ENCODE data around the gene OSCP1.

Gene OSCP1

DNA sequence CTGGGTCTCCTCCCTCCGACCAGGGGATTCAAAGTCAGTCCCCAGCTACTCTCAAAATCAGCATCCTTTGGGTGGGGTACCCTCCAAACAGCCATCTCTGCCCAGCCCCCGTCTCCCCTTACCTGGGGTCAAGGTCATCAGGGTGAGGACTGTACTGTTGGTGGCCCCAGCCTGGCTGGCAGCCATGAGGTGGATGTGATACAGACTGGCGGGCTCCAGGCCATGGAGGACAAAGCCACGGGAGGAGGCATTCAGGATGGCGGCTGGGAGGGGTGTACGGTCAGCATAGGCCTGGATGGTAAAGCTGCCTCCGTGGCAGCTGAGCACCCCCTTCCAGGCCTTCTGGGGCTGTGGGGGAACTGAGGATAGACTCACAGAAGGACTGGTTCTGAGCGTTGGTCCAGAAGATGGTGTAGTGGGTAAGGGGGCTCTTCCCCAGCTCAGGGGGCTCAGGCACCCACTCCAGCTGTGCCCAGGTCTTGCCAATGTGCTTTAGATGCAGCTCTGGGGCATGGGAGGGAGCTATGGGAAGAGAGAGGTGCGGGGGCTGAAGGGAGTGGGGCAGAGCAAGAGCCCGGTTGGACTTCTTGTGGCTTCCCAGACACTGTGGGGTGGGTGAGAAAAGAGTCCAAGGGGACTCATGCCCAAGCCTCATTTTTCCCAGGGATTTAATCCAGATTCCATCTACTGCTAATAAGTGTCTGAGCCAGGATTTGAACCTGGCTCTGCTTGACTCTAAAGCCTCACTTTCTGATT is 17.6 kb upstream of the OSCP1 start:
- H3K27me3 ChIP-seq: no peaks in the 10 kb centered on the region
- no peak overlapping the region for H3K4me3 ChIP-seq (ENCODE audit: low read depth in 1 of 2, low read length in 1 of 2)
- H3K9me3 ChIP-seq: peaks cover 4% of the 10 kb centered on the region
- peaks cover 44 to 46% of the 10 kb centered on the region in 2 experiments for H3K4me1 ChIP-seq (ENCODE audit: control insufficient read depth in 1 of 2, insufficient read depth in 1 of 2, low read depth in 1 of 2, low read length in 1 of 2)
- H3K36me3 ChIP-seq: peaks cover 83% of the 10 kb centered on the region
- H3K27ac ChIP-seq: peak overlapping the region; percentile 82
- TF ChIP-seq, protein P1, sequence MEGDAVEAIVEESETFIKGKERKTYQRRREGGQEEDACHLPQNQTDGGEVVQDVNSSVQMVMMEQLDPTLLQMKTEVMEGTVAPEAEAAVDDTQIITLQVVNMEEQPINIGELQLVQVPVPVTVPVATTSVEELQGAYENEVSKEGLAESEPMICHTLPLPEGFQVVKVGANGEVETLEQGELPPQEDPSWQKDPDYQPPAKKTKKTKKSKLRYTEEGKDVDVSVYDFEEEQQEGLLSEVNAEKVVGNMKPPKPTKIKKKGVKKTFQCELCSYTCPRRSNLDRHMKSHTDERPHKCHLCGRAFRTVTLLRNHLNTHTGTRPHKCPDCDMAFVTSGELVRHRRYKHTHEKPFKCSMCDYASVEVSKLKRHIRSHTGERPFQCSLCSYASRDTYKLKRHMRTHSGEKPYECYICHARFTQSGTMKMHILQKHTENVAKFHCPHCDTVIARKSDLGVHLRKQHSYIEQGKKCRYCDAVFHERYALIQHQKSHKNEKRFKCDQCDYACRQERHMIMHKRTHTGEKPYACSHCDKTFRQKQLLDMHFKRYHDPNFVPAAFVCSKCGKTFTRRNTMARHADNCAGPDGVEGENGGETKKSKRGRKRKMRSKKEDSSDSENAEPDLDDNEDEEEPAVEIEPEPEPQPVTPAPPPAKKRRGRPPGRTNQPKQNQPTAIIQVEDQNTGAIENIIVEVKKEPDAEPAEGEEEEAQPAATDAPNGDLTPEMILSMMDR (IDR thresholded peaks at IDR 0.05): no peak

DNA sequence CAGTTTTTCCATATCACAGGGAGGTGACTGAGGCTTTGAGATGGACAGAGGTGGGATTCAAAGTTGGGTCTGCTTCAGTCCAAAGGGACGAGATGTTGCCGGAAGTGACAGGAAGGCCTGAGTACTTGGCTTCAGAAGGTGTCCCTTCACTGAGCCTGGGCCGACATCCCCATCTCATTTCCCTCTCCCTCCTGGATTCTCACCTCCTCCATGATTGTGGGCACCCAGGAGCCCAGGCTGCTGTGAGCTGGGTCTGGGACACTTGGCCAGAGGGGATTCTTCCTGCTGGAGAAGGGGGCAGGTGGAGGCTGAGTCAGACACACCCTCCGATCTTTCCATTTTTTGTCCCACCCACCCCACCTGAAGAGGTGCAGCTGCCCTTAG is 16.8 kb upstream of the OSCP1 start:
- H3K4me1 ChIP-seq (ENCODE audit: control insufficient read depth in 1 of 2, insufficient read depth in 1 of 2, low read depth in 1 of 2, low read length in 1 of 2): peaks cover 44 to 46% of the 10 kb centered on the region in 2 experiments
- H3K4me3 ChIP-seq (ENCODE audit: low read depth in 1 of 2, low read length in 1 of 2): no peak overlapping the region
- TF ChIP-seq, protein P1 (IDR thresholded peaks at IDR 0.05): no peak
- H3K27me3 ChIP-seq: no peaks in the 10 kb centered on the region
- H3K9me3 ChIP-seq: peaks cover 4% of the 10 kb centered on the region
- H3K36me3 ChIP-seq: peaks cover 74% of the 10 kb centered on the region
- H3K27ac ChIP-seq: peak overlapping the region; percentile 82

DNA sequence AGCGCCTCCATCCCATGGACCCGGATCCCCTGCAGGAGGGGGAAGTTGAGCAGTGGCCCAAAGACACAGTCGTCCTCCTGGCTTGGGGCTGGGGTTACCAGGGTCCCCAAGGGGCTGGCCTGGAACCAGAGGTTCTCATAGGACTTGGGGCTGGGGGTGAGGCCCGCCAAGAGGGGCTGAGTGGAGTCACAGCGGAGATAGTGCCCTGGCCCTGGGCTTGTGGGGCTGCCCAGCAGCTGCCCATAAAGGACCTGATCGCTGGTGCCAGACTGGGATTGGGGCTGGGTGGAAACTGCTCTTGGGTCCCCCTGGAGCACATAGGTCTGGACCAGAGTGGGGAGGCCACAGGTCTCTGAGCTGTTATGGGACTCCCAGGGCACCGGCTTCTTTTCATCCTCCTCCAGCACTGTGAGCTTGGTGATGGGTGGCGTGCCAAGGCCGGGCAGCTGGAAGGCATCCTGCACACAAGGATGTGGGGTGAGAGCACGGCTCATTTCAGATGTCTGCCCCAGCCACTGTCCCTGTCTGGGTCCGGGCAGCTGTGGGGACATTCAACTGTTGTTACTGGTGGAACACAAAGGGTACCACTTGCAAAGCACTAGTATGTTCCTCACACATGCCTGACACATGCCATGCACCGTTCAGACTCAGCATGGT is 16.2 kb upstream of the OSCP1 start:
- peak overlapping the region; percentile 82 for H3K27ac ChIP-seq
- no peak overlapping the region for H3K4me3 ChIP-seq (ENCODE audit: low read depth in 1 of 2, low read length in 1 of 2)
- peaks cover 69% of the 10 kb centered on the region for H3K36me3 ChIP-seq
- H3K4me1 ChIP-seq (ENCODE audit: control insufficient read depth in 1 of 2, insufficient read depth in 1 of 2, low read depth in 1 of 2, low read length in 1 of 2): peaks cover 44 to 46% of the 10 kb centered on the region in 2 experiments
- H3K27me3 ChIP-seq: no peaks in the 10 kb centered on the region
- TF ChIP-seq, protein P1 (IDR thresholded peaks at IDR 0.05): no peak
- H3K9me3 ChIP-seq: peaks cover 4% of the 10 kb centered on the region

DNA sequence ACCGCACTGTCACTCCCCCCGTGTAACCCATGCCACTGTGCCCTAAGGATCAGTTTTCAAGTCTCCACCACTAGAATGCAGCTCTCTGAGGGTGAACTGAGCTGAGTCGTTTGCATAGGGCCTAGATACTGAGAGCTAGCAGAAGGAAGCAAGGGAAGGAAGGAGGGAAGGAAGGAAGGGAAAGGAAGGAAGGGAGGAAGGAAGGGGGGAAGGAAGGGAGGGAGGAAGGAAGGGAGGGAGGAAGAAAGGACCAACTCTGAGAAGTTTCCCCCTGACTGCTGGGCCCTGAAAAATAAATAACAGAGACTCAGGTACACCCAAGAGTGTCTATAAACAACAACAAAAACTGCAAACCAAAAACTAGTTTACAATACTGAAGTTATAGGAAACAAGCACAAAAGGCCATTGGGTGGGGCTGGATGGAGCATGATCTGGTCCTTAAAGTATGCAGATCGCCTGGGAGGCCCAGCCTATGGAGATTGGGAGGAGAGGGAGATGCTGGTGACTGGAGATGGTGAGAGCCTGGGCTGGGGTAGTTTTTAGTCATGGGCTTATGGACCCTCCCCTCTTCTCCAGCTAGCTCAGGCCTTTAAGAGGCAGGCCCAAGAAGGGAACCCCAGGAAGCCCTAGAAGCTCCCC is 15.6 kb upstream of the OSCP1 start:
- Histone ChIP-seq H3K27ac (peak overlapping the region; percentile 82), H3K4me1 (ENCODE audit: control insufficient read depth in 1 of 2, insufficient read depth in 1 of 2, low read depth in 1 of 2, low read length in 1 of 2) (peaks cover 44 to 46% of the 10 kb centered on the region in 2 experiments), H3K4me3 (ENCODE audit: low read depth in 1 of 2, low read length in 1 of 2) (no peak overlapping the region), H3K36me3 (peaks cover 63% of the 10 kb centered on the region), H3K27me3 (no peaks in the 10 kb centered on the region), H3K9me3 (peaks cover 4% of the 10 kb centered on the region)
- TF ChIP-seq, protein P1 (IDR thresholded peaks at IDR 0.05): no peak

DNA sequence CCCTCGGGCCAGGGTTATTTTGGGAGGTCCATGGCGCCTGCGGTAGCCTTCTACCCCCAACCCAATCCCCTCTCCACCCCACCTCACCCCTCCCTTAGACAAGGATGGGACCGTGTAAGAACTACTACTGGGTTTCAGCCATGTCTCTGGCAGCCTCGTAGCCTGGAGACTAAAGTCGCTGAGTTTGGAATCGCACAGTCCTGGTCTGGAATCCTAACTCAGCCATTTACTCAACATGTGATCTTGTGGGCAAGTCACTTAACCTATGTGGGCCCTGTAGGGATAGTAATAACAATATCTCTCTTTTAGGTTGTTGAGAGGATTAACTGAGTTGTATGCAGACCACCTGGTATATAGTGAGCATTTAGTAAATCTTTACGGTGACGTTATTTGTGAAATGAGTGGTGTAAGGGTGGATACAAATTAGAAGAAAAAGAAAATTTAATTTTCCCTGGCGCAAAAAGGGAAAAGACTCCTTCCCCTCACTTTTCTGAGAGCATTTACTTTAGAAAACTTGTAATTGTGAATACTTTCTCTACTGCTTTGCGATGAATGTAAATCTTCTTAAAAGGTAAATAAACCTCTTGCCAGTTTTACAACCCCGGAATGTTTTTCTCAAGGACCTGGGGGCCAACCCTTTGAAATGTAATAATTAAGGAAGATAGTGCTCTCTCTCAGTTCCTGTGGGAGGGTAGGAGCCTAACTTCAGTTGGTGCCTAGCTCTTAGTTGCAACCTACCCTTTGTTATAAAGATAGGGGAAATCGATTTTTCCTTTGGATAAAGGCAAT is 14.5 kb upstream of the OSCP1 start:
- peaks cover 47% of the 10 kb centered on the region in 2 experiments for H3K4me1 ChIP-seq (ENCODE audit: control insufficient read depth in 1 of 2, insufficient read depth in 1 of 2, low read depth in 1 of 2, low read length in 1 of 2)
- TF ChIP-seq, protein P1 (IDR thresholded peaks at IDR 0.05): no peak
- H3K36me3 ChIP-seq: peaks cover 52% of the 10 kb centered on the region
- H3K27ac ChIP-seq: peak overlapping the region; percentile 82
- peak overlapping the region; percentile 75 to 81 for H3K4me3 ChIP-seq (ENCODE audit: low read depth in 1 of 2, low read length in 1 of 2)
- no peaks in the 10 kb centered on the region for H3K27me3 ChIP-seq
- H3K9me3 ChIP-seq: peaks cover 4% of the 10 kb centered on the region

Data from neutrophil (primary cell).